Caco-2 (cell line): ENCODE data around the gene PIAS1. TPM values are rescaled to one million over a fixed set of nuclear protein-coding genes. Genes with fewer than 3 reads are reported as not detected.

Source experiments
- BruUV-seq: library from RNA; stranded (reverse); fragments of 400-500 nt; replicated peaks from 2 replicates; lab custom pipeline; 2021; lab: Mats Ljungman, UMichigan
- CTCF ChIA-PET: fragments of 300-600 bp; sonication (Branson Sonifier 250); formaldehyde crosslinking; loops from one replicate; lab custom pipeline; 2022; ENCODE audit warnings: antibody characterized with exemption; lab: Charles Lee
- POLR2A ChIA-PET: fragments of 300-600 bp; sonication (Branson Sonifier 250); formaldehyde crosslinking; loops from one replicate; lab custom pipeline; 2022; ENCODE audit warnings: antibody characterized with exemption; lab: Charles Lee
- DNase-seq, 2 experiments: peaks; one replicate each; pipeline versions ENCODE4 v3.0.0 to v3.0.0-alpha.2; 2020 to 2022
- H3K27me3 ChIP-seq: replicated peaks from 2 replicates; pipeline ENCODE4 v1.6.0; 2011; ENCODE audit warnings: low read length; ENCODE audit not compliant: control insufficient read depth, insufficient read depth
- H3K36me3 ChIP-seq: 2 replicates; pipeline ENCODE4 v1.5.1; 2011; ENCODE audit warnings: low read length; ENCODE audit not compliant: control insufficient read depth, insufficient read depth
- H3K4me1 ChIP-seq: fragments of 250-450 bp; sonication (Bioruptor Pico); 2 replicates; pipeline ENCODE4 v1.5.1; 2020; ENCODE audit warnings: mild to moderate bottlenecking
- H3K4me3 ChIP-seq: 2 replicates; pipeline ENCODE4 v1.5.1; 2011; ENCODE audit warnings: low read depth, mild to moderate bottlenecking, control low read depth, low read length
- H3K9me3 ChIP-seq: fragments of 250-450 bp; sonication (Bioruptor Pico); 2 replicates; pipeline ENCODE4 v1.5.1; 2020; ENCODE audit warnings: mild to moderate bottlenecking, moderate library complexity
- H3K27ac Mint-ChIP-seq: one replicate; pipeline ENCODE4 v1.8.0; 2022; ENCODE audit warnings: mixed read lengths; ENCODE audit not compliant: unreplicated experiment
- H3K27me3 Mint-ChIP-seq: one replicate; pipeline ENCODE4 v1.8.0; 2022; ENCODE audit warnings: mixed read lengths; ENCODE audit not compliant: insufficient read depth, unreplicated experiment
- H3K36me3 Mint-ChIP-seq: one replicate; pipeline ENCODE4 v1.8.0; 2022; ENCODE audit warnings: mild to moderate bottlenecking, mixed read lengths; ENCODE audit not compliant: insufficient read depth, unreplicated experiment
- H3K4me1 Mint-ChIP-seq: one replicate; pipeline ENCODE4 v1.8.0; 2022; ENCODE audit warnings: low read depth, mixed read lengths; ENCODE audit not compliant: unreplicated experiment
- H3K4me3 Mint-ChIP-seq: one replicate; pipeline ENCODE4 v1.8.0; 2022; ENCODE audit warnings: mild to moderate bottlenecking, moderate library complexity, mixed read lengths; ENCODE audit not compliant: unreplicated experiment
- H3K9me3 Mint-ChIP-seq: one replicate; pipeline ENCODE4 v1.8.0; 2022; ENCODE audit warnings: mixed read lengths; ENCODE audit not compliant: unreplicated experiment
- CTCF ChIP-seq, 2 experiments: fragments of 200-600 bp in 1 of 2; IDR thresholded peaks; 1 replicate in 1 of 2; 2 replicates in 1 of 2; pipeline versions ENCODE4 v1.5.1 to v1.8.0; 2011 to 2022; ENCODE audit warnings: antibody characterized with exemption in 1 of 2, control low read depth in 1 of 2, inconsistent platforms in 1 of 2, low read depth in 1 of 2, low read length in 1 of 2, mild to moderate bottlenecking in 1 of 2, moderate library complexity in 1 of 2; ENCODE audit not compliant: insufficient read depth in 1 of 2, severe bottlenecking in 1 of 2, unreplicated experiment in 1 of 2
- intact Hi-C: fragments of 100-400 bp; cut with micrococcal nuclease; formaldehyde crosslinking; loops from one replicate; pipeline ENCODE4 v1.10.0; 2022; ENCODE audit not compliant: unreplicated experiment
- total RNA-seq: library from RNA; stranded (reverse); gene quantifications from 2 replicates; pipeline ENCODE4 v1.2.3, GENCODE V29; 2022

Gene PIAS1
- total RNA-seq, 1 experiment from 2014 or later, result 48.0 TPM

- no peaks in the 10 kb centered on the region for H3K27me3 Mint-ChIP-seq
- H3K27ac Mint-ChIP-seq, result peak overlapping the region; percentile 51
- no peak overlapping the region for H3K4me3 Mint-ChIP-seq
- intact Hi-C loops, result no loop called here
- BruUV-seq, result no TSS peak
- Histone ChIP-seq H3K4me1 (peaks cover 15% of the 10 kb centered on the region), H3K4me3 (no peak overlapping the region), H3K9me3 (peaks cover 8% of the 10 kb centered on the region; the same call in 1 of the 2 replicates), H3K27me3 (no peaks in the 10 kb centered on the region), H3K36me3 (no peaks in the 10 kb centered on the region)
- peaks cover 52% of the 10 kb centered on the region for H3K9me3 Mint-ChIP-seq
- no peak for DNase-seq
- H3K4me1 Mint-ChIP-seq, result peaks cover 9% of the 10 kb centered on the region
- no peak for TF ChIP-seq CTCF (IDR thresholded peaks at IDR 0.05; ENCODE audit: insufficient read depth in 1 of 2, low read depth in 1 of 2, low read length in 1 of 2, severe bottlenecking in 1 of 2, unreplicated experiment in 1 of 2)
- H3K36me3 Mint-ChIP-seq, result no peaks in the 10 kb centered on the region
- ChIA-PET CTCF (no interaction called here), POLR2A (no interaction called here)
Observed at GRCh38 chr15:68038246-68038645, 15.9 kb upstream of the PIAS1 start.

GRCh38 chr15:68040144-68040543 lies 14.0 kb upstream of the PIAS1 start:
- Histone ChIP-seq H3K9me3 (peaks cover 11% of the 10 kb centered on the region; the same call in 1 of the 2 replicates), H3K4me1 (peaks cover 15% of the 10 kb centered on the region), H3K4me3 (no peak overlapping the region), H3K27me3 (no peaks in the 10 kb centered on the region), H3K36me3 (no peaks in the 10 kb centered on the region)
- no peaks in the 10 kb centered on the region for H3K27me3 Mint-ChIP-seq
- intact Hi-C loops, result no loop called here
- ChIA-PET CTCF (no interaction called here), POLR2A (no interaction called here)
- peaks cover 9% of the 10 kb centered on the region for H3K4me1 Mint-ChIP-seq
- peaks cover 44% of the 10 kb centered on the region for H3K9me3 Mint-ChIP-seq
- H3K27ac Mint-ChIP-seq, result no peak overlapping the region
- TF ChIP-seq CTCF (IDR thresholded peaks at IDR 0.05; ENCODE audit: insufficient read depth in 1 of 2, low read depth in 1 of 2, low read length in 1 of 2, severe bottlenecking in 1 of 2, unreplicated experiment in 1 of 2), result no peak
- no peaks in the 10 kb centered on the region for H3K36me3 Mint-ChIP-seq
- DNase-seq, result no peak
- no TSS peak for BruUV-seq
- no peak overlapping the region for H3K4me3 Mint-ChIP-seq

DNA sequence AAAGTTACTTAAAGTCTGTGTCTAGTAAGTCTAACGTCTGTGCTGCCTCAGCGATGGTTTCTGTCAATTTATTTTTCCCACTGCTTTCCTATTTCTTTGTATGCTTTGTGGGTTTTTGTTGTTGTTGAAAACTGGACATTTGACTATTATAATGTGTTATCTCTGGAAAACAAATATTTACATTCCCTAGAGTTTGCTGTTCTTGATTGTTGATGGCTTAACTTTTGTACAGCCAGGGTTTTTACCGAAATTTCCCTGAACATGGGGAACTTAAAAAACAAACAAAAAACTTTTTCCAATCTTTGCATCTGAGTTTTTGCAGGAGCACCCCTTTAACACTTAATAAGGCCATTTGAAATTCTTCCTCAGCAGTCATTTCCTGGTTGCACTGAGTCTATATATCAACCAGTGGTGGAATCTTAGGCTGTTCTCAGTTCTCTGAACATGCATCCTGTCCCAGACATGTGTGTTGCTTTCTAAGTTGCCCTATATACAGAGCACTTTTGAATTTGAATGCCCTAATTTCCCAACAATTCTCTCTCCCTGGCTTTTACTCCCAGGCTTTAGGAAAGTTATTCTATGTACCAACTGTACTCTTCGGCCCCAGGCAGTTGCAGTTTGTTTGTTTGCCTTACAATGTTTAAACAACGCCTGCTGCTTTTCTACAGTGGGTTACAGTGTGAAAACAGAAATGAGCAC lies 11.8 kb upstream of the PIAS1 start:
- Histone ChIP-seq H3K4me1 (peaks cover 15% of the 10 kb centered on the region), H3K9me3 (peaks cover 11% of the 10 kb centered on the region; the same call in 1 of the 2 replicates), H3K27me3 (no peaks in the 10 kb centered on the region), H3K4me3 (no peak overlapping the region), H3K36me3 (no peaks in the 10 kb centered on the region)
- intact Hi-C loops, result no loop called here
- H3K9me3 Mint-ChIP-seq, result peaks cover 34% of the 10 kb centered on the region
- no peak for TF ChIP-seq CTCF (IDR thresholded peaks at IDR 0.05; ENCODE audit: insufficient read depth in 1 of 2, low read depth in 1 of 2, low read length in 1 of 2, severe bottlenecking in 1 of 2, unreplicated experiment in 1 of 2)
- peak overlapping the region; percentile 25 for H3K4me3 Mint-ChIP-seq
- no peaks in the 10 kb centered on the region for H3K36me3 Mint-ChIP-seq
- CTCF ChIA-PET, result no interaction called here
- no peak overlapping the region for H3K27ac Mint-ChIP-seq
- POLR2A ChIA-PET, result no interaction called here
- BruUV-seq, result no TSS peak
- H3K27me3 Mint-ChIP-seq, result no peaks in the 10 kb centered on the region
- no peak for DNase-seq
- H3K4me1 Mint-ChIP-seq, result peaks cover 9% of the 10 kb centered on the region
